Neural crest cell (in vitro differentiated cells): Measurements from ENCODE around the gene ITK. TPM values are rescaled to one million over a fixed set of nuclear protein-coding genes. Genes with fewer than 3 reads are reported as not detected.
"Not testable (repeated sequence)": the region's sequence is repeated elsewhere in the genome, so short reads cannot be mapped to it uniquely, and the experiment has no call there.

Experiments
- DNase-seq: peaks from one replicate; pipeline ENCODE4 v3.0.0; 2021; ENCODE audit warnings: low read depth, mixed read lengths, low spot score
- H3K27ac Mint-ChIP-seq: one replicate; pipeline ENCODE4 v1.8.0; 2021; ENCODE audit warnings: mild to moderate bottlenecking, mixed read lengths; ENCODE audit not compliant: unreplicated experiment
- H3K27me3 Mint-ChIP-seq: 2 replicates; pipeline ENCODE4 v1.8.0; 2021; ENCODE audit warnings: low read depth, mild to moderate bottlenecking, mixed read lengths
- H3K36me3 Mint-ChIP-seq: 2 replicates; pipeline ENCODE4 v1.8.0; 2021; ENCODE audit warnings: low read depth, mild to moderate bottlenecking, mixed read lengths
- H3K4me1 Mint-ChIP-seq: 2 replicates; pipeline ENCODE4 v1.8.0; 2021; ENCODE audit warnings: mixed read lengths
- H3K4me3 Mint-ChIP-seq: one replicate; pipeline ENCODE4 v1.8.0; 2021; ENCODE audit warnings: mild to moderate bottlenecking, mixed read lengths
- H3K9me3 Mint-ChIP-seq: 2 replicates; pipeline ENCODE4 v1.8.0; 2021; ENCODE audit warnings: mixed read lengths
- CTCF ChIP-seq: fragments of 200-600 bp; sonication (generic); conservative IDR thresholded peaks from 2 replicates; pipeline ENCODE4 v1.5.0; 2021; ENCODE audit warnings: antibody characterized with exemption, mild to moderate bottlenecking
- total RNA-seq: library from RNA; stranded (reverse); gene quantifications from 2 replicates; pipeline ENCODE4 v1.2.1, GENCODE V29; 2021

ITK gene
- total RNA-seq, 1 donor from 2014 or later, result not detected

- Mint-ChIP-seq H3K36me3 (no peaks in the 10 kb centered on the region), H3K4me3 (no peak overlapping the region), H3K27me3 (no peaks in the 10 kb centered on the region), H3K4me1 (no peaks in the 10 kb centered on the region), H3K27ac (no peak overlapping the region), H3K9me3 (no peaks in the 10 kb centered on the region)
- no peak for DNase-seq
- no peak for TF ChIP-seq CTCF
Observed at GRCh38 chr5:157232706-157233105, 52.1 kb downstream of the ITK start.

- H3K9me3 Mint-ChIP-seq, result no peaks in the 10 kb centered on the region
- no peaks in the 10 kb centered on the region for H3K4me1 Mint-ChIP-seq
- no peaks in the 10 kb centered on the region for H3K36me3 Mint-ChIP-seq
- no peak for TF ChIP-seq CTCF
- no peak for DNase-seq
- H3K27ac Mint-ChIP-seq, result no peak overlapping the region
- H3K4me3 Mint-ChIP-seq, result no peak overlapping the region
- H3K27me3 Mint-ChIP-seq, result no peaks in the 10 kb centered on the region
Observed at GRCh38 chr5:157233515-157233914, 52.9 kb downstream of the ITK start.

- DNase-seq, result no peak
- TF ChIP-seq CTCF, result no peak
- Mint-ChIP-seq H3K36me3 (no peaks in the 10 kb centered on the region), H3K27me3 (no peaks in the 10 kb centered on the region), H3K27ac (no peak overlapping the region), H3K9me3 (peaks cover 2% of the 10 kb centered on the region), H3K4me1 (no peaks in the 10 kb centered on the region), H3K4me3 (no peak overlapping the region)
Observed at GRCh38 chr5:157236423-157236822, 55.8 kb downstream of the ITK start.

GRCh38 chr5:157241483-157241882 lies 60.8 kb downstream of the ITK start:
- DNase-seq, result no peak
- no peak overlapping the region for H3K4me3 Mint-ChIP-seq
- H3K27me3 Mint-ChIP-seq, result no peaks in the 10 kb centered on the region
- no peak overlapping the region for H3K27ac Mint-ChIP-seq
- H3K4me1 Mint-ChIP-seq, result peaks cover 7% of the 10 kb centered on the region
- TF ChIP-seq CTCF, result no peak
- no peaks in the 10 kb centered on the region for H3K36me3 Mint-ChIP-seq
- peaks cover 2% of the 10 kb centered on the region for H3K9me3 Mint-ChIP-seq

GRCh38 chr5:157244704-157245103 lies 64.1 kb downstream of the ITK start:
- not testable (repeated sequence) for H3K27me3 Mint-ChIP-seq, H3K4me1 Mint-ChIP-seq, H3K27ac Mint-ChIP-seq, H3K36me3 Mint-ChIP-seq, H3K4me3 Mint-ChIP-seq, DNase-seq, H3K9me3 Mint-ChIP-seq

GRCh38 chr5:157245476-157245875 lies 64.8 kb downstream of the ITK start:
- no peak for TF ChIP-seq CTCF
- Mint-ChIP-seq H3K36me3 (no peaks in the 10 kb centered on the region), H3K9me3 (peaks cover under 1% of the 10 kb centered on the region), H3K27me3 (no peaks in the 10 kb centered on the region), H3K27ac (no peak overlapping the region), H3K4me1 (peaks cover 7% of the 10 kb centered on the region), H3K4me3 (no peak overlapping the region)
- DNase-seq, result no peak
